Adipose tissue (tissue), 3 donors: Measurements from ENCODE around the gene CYYR1. TPM values are rescaled to one million over a fixed set of nuclear protein-coding genes. Genes with fewer than 3 reads are reported as not detected.

Experiments used
- H3K27ac ChIP-seq: one replicate; pipeline ENCODE4 v1.5.1; 2013; ENCODE audit warnings: low read depth, low read length
- WGBS, 3 donors: extraction: QIAGEN DNeasy Blood & Tissue Kit; methylation state at CpG; one replicate each; pipeline ENCODE4 v1.1.7; 2013; 5-methylcytosine and 5-hydroxymethylcytosine counted together
- polyA plus RNA-seq, 3 donors: library from polyadenylated mRNA; stranded (reverse); fragments of 200-250 nt; gene quantifications; one replicate each; pipeline ENCODE4 v1.2.3, GENCODE V29; 2013
- donor health status: healthy with polysubstance abuse.
- donor health status: Bipolar disorder and iron deficiency.
- donor health status: healthy.

CYYR1 gene
- 10 to 100 TPM in 2 of 3 donors, 1 to 10 TPM in 1; 3.7 to 33.6 (median 30.4) TPM for polyA plus RNA-seq

DNA sequence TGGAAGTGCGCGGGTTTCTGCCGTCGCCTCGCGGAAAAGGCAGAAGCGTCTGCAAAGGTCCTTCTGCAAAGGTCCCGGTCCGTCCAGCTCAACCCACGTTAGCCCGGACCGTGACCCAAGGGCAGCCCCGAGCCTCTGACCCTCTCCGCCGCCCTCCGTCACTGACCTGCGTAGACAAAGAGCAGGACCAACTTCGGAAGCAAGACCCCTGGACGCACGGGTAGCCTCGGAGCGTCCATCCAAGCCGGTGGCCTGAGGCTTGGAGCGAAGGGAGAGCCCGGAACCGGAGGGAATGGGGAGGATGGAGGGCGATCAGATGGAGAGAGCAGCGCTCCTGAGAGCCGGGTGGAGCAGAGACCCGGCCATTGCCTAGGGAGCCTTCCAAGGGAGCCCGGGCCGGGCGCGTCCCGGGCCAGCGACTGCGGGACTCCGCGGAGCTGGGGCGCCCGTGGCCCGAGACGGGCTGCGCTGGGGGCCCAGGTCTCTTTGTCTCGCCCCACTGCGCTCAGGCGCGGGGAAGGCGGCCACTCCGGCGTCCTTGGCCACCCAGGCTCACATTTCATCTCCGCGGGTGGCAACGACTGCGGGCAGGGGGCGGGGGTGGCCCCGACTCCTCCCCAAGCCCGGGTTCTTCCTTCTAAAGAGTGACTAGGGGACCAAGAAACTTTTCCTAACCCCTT is at the start of gene CYYR1:
Gene CYYR1, minus strand, starts transcription at position 585 of the 680 bp plus-strand sequence. Its CDS starts 346 bp downstream, at position 239.
- WGBS, 3 donors, result 2 to 4% (median 4%) methylated on average over 58 of the region's 58 CpGs
- H3K27ac ChIP-seq, result no peak within 1 kb of the TSS

DNA sequence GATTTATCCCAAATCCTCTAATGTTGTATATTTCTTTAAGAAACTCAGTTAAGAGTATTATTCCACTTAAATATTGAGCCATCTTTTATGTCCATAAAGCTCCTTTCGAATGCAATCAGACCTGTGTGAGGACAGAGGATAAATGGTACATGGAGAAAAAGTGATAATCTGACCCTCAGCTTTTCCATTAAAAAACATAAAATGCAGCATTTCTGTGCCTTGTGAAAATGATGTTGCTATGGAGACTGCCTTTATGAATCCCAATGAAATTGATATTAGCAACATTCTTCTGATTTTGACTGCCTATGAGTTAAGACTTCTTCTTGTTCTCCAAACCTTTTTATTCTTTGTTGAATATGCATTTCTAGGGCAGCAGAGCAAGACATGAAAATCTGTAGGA is 44.1 kb upstream of the CYYR1 start:
- 24 to 40% (median 32%) methylated on average over 1 of the region's 1 CpG for WGBS, 3 donors
- H3K27ac ChIP-seq, result no peak overlapping the region

DNA sequence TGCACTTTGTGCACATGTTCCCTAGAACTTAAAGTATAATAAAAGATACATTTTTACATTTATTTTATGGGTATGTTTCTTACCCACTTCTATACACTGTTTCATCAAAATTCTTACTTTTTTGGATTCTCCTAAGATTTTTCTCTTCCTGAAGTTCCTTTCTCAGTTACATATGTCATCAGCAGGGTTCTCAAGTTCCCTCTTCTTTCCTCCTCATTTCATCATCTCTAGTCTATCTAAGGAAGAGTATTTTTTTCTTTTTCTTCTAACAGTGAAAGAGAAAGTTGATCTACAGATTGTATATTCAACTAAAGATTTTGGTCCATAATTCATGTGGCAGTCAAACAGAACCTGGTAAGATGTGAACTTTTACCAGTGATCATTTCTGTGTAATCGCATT is 41.2 kb upstream of the CYYR1 start:
- H3K27ac ChIP-seq, result no peak overlapping the region
- WGBS, 3 donors, result 93 to 98% (median 94%) methylated on average over 1 of the region's 1 CpG

DNA sequence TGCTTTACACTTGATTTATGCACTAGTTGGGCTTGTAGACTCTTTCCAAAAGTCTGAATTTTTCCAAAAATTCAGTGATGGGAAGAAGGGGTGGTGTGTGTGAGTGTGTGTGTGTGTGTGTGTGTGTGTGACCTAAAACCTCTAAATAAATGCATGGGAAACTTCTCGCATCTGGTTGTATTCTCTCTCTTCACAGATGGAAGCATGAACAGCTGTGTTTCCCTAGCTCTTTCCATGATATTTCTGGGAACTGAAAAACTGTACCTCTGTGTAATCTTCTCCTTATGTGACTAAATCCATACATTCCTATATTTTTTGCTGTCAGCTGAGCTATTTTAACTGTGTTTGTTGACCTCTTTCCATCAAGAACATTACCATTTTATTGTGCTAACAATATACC is 26.2 kb upstream of the CYYR1 start:
- H3K27ac ChIP-seq, result no peak overlapping the region
- WGBS, 3 donors, result 71 to 94% (median 90%) methylated on average over 1 of the region's 1 CpG

DNA sequence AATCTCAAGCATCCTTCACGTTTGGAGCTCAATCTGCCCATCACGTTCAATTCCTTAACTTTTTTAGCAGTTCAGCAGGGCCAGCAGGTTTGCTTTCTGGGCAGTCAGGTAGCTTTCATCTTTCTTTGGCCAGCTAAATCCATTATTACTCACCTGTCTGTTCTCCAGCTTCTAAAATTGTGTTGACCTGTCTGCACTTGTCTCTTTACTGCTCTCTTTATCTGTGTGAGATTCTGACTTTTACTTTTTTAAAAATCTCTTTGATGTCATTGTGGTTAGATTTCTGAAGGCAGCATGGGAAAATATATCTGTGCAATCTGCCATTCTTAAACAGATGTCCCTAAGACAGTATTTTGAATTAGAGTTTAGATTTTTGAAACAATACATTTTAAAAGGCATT is 24.9 kb upstream of the CYYR1 start:
- no peak overlapping the region for H3K27ac ChIP-seq
- 38 to 73% (median 69%) methylated on average over 2 of the region's 2 CpGs for WGBS, 3 donors

DNA sequence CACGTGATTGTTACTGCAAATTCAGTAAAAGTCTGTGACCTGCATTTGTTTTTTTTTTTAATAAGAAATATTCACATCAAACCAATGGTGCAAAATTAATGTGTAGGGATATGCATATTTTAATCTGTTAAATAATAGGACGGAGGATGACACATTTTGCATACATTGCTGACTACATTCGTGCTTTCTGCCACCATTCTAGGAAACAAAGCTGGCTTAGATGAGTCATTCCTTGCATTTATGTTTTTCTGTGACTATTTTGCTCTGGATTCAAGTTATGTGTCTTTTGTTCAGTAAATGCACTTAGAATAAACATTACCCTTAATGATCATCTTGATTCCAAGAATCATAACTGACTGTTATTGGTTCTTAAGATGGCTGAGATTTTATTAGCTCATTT is 23.9 kb upstream of the CYYR1 start:
- H3K27ac ChIP-seq, result no peak overlapping the region
- 71 to 91% (median 90%) methylated on average over 3 of the region's 3 CpGs for WGBS, 3 donors

DNA sequence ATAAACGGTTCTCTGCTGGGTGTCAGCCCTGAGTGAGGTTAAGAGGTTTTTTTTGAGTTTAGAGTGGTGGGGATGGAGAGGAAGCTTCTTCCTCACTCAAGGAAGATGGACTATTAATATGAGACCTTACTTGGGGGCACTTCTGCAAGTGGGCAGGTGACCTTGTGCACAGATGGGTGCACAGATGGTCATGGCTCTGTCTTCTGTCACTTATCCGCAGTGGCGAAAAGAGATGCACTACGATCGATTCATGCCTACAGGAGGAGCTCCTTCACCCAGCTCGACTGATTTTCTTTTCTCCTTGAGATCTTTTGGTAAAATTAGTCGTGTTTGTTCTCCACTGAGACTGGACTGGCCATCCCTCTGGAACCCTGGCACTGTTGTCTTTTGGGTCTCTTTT is 22.9 kb upstream of the CYYR1 start:
- 73 to 95% (median 94%) methylated on average over 7 of the region's 7 CpGs for WGBS, 3 donors
- H3K27ac ChIP-seq, result no peak overlapping the region

DNA sequence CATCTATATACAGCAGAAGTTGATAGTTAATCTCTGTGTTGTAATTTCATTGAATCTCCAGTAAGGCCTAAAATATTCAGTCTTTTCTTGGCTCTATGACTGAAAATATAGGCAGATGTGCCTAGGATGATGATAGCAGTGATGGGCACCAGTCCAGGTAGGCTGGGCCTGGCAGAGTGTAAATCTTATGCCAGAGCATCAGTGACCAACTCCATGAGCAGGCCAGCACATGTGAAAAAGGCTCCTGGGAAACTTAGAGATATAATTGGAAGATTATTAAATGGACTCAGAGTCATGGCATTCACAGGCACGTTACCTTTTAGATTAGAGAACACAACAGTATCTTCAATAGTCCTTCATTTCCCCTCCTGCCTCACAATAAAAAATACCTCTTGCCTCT is 20.7 kb upstream of the CYYR1 start:
- 78 to 92% (median 83%) methylated on average over 1 of the region's 1 CpG for WGBS, 3 donors
- H3K27ac ChIP-seq, result no peak overlapping the region

DNA sequence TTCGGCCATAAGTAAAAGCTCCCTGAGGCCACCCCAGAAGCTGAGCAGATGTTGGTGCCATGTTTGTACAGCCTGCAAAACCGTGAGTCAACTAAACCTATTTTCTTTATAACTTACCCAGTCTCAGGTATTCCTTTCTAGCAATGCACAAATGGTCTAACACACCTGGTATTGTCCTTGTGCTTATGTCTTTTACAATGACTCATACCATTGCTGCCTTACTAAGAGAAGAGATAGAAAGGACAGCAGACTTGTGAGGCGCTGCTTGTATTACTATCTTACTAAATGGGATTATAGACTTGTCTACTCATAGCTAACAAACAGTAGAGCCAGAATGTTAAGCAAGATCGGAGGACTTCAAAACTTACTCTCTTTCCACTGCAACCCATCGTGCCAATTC is 18.5 kb upstream of the CYYR1 start:
- H3K27ac ChIP-seq, result no peak overlapping the region
- 76 to 91% (median 89%) methylated on average over 5 of the region's 5 CpGs for WGBS, 3 donors

DNA sequence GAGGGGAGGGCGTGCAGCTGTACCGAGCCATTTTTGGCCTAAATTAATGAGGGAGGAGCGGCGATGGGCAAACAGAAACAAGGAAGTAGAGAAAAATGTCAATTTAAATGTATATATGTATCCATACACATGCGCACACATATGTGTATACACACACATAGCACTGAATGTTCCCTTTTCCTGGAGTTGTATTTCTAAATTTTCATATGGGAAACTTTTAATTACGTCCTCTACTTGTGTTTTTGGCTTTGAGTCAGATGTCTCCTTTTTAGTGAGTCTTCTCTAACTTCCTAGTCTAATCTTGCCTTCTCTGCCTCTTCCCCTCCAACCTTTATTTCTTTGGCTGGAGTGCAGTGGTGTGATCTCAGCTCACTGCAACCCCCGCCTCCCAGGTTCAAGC is 15.4 kb upstream of the CYYR1 start:
- 66 to 69% (median 68%) methylated on average over 7 of the region's 7 CpGs for WGBS, 3 donors
- H3K27ac ChIP-seq, result no peak overlapping the region

DNA sequence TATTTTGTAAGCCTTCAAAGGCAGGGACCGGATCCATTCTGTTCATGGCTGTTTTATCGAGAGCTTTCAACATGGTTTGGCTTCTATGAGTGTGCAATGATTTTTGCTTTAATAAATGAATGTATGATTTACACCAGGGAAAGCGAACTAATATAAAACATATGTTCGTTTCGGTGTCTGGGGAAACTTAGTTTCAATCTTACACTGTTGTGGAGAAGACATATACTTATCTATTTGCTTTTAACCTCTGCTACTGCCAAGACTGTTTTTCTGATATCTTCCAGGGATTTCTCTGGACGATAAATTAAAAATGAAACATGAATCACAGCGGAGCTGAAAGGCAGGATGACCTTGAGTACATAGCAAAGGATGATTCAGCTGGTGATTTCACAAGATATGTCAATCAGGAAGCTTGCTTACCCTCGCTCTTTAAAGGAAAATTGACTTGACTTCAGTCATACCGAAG is 14.7 kb upstream of the CYYR1 start:
- 46 to 50% (median 49%) methylated on average over 9 of the region's 9 CpGs for WGBS, 3 donors
- no peak overlapping the region for H3K27ac ChIP-seq

DNA sequence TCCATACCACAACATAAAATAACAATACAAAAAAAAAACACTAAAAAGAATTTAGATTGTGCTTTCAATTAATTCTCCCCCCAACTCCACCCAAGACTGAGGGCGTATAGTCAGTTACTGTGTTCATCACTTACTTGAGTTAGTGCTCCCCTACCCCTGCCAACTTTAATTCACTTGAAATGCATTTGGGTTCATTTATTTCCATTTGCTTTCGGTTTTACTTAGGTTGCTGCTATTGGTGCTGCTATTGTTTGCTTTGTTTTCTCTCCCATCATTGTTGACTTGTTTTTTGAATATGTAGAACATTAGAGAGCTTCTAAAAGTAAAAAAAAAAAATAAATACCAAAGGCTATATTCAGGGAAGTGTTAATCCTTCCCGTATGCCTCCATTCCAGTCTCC is 10.7 kb upstream of the CYYR1 start:
- 73 to 77% (median 74%) methylated on average over 3 of the region's 3 CpGs for WGBS, 3 donors

DNA sequence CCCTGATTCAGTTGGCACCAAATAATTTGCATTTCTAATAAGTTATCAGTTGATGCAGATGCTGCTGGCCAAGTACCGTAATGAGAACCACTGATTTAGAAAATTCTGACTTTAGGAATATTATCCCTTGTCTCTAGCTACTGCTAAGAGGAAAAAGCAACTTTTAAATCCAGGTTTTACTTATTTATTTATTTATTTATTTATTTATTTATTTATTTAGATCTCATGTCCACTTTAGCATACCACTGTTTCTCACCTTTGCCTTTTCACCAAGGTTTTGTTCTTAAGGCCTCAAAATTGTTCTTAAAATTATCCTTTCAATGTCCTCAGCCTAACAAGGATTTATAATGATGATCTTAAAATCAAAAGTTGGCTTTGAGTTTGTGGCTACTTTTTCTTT is 8.7 kb upstream of the CYYR1 start:
- no peak overlapping the region for H3K27ac ChIP-seq
- 91 to 99% (median 92%) methylated on average over 1 of the region's 1 CpG for WGBS, 3 donors

More for the DNA sequence above, 10.7 kb upstream of the CYYR1 start:
- no peak overlapping the region for H3K27ac ChIP-seq

DNA sequence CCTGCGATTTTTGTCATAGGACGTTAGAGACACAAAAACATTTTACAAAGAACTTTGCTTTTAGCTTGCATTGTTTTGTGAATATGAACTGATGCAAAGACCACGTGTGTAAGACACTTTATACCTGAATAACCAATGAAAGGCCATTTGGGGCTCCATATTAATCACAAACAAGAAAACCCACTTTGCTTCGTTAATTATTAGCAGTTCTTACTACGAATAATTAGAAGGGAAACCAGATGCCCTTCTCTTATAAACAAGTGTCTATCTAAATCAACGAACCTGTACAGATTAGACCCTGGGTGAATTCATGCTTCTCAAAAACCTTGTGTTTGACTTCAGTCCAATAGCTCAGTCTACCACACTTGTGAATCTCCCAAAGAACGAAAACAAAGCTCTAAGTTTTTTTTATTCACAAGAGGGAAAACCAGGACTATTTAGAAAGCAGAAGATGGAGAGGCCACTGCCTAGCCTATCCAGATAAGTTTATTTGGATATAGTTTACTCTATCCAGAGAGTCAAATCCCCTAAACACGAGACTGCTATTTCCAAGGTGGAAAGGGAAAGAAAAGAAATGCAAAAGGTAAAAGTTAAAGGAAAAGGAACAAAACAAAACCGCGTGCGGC is 897 bp downstream of the CYYR1 start:
- no peak overlapping the region for H3K27ac ChIP-seq
- 14 to 27% (median 25%) methylated on average over 11 of the region's 11 CpGs for WGBS, 3 donors

DNA sequence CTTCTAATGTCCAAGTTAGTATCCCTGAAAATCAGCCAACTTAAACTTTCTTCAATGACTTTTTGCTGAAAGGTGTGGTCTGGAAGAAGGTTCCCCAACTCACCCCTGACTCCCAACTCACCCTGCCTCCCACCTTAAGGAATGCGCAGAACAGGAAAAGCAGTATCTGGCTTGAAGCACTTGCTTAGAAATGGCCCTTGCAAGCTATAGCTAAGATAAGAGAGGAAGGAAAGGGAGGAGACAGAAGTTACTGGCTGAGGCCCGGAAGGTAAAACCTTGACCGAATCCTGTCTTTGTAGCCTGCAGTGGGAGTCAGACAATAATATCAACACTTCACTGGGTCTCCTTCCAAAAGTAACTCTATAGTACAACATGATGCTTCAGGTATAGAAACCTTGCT is 2.9 kb downstream of the CYYR1 start:
- 24 to 50% (median 31%) methylated on average over 3 of the region's 3 CpGs for WGBS, 3 donors
- no peak overlapping the region for H3K27ac ChIP-seq

DNA sequence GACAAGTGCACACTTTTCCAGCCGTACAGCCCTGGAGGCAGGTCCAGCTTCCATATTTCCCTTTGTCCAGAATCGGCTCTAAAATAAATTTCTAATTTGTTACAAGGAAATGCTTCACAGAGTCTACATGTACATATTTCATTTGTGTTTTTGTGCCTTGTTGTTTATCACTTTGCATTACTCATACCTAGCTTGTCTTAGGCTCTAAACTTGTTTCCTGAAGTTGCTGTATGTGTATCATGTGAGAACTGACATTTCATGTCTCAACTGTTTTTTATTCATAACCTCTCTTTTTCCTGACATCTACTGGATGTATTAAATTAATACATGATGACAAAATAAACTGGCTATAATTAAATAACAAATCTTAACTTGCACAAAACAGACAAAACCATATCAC is 7.5 kb downstream of the CYYR1 start:
- no peak overlapping the region for H3K27ac ChIP-seq
- 61 to 71% (median 62%) methylated on average over 2 of the region's 2 CpGs for WGBS, 3 donors

DNA sequence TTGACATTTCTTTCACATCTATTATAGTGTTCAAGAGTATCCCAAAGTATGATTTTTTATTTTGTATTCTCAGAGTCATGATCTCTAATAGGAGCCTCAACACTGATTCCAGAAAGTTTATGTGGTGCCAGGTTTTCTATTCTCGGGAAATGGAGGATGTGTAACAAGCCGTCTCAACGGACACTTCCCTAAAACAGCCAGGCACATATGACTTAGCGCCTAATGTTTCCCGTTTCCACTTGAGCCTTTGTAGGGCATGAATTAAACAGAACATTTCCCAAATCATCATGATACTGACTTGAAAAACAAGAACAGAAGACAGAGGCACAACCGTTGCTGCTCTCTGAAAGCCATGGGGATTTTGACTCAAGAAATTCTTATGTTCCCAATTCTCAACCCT is 8.0 kb downstream of the CYYR1 start:
- 37 to 70% (median 43%) methylated on average over 6 of the region's 6 CpGs for WGBS, 3 donors
- H3K27ac ChIP-seq, result no peak overlapping the region

DNA sequence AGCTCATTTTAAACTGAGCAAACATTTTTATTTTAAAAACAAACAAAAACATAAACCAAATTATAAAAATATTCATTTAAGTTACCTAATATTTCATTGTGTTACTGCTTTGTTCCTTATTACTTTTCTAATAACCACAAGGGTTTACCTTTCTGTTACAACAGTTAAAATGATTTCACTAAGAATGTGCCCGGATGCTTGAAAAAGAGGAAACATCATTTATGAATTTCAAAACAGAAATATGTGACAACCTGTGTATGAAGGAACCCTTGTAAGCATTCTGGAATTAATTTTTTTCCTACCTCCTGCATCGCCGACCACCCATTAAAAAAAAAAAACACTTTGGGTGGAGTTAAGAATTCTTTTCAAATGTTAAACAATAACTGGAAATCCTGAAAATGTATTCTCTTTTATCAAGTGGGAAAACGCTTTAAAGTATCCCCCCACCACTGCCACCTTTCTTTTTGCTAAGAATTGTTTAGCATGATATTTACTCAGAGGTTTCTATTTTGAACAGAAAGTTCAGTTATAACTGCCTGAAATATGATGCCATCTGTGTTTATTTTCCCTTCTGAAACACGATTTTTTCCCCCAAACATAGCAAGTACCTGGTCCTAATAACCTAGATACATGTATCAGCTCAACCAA is 9.1 kb downstream of the CYYR1 start:
- H3K27ac ChIP-seq, result no peak overlapping the region
- 31 to 44% (median 35%) methylated on average over 5 of the region's 5 CpGs for WGBS, 3 donors

DNA sequence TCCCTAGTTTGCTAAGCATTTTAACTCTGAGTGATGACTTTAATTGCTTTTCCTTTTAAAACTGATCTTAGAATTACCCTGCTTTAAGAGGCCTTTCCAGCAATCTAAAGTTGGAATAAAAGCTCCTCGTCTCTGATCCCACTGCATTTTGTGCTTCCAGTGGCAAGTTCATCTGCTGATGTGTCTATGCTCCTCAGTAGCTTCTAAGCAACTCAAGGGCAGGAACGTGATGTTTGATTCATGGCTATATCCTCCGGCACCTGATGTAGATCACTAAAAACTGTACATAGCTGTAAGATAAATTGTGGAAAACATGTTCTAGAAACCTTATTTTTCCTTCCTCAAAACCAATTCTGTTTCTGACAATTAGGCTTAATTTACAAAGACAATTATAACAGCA is 12.5 kb downstream of the CYYR1 start:
- H3K27ac ChIP-seq, result no peak overlapping the region
- 72 to 94% (median 89%) methylated on average over 3 of the region's 3 CpGs for WGBS, 3 donors

DNA sequence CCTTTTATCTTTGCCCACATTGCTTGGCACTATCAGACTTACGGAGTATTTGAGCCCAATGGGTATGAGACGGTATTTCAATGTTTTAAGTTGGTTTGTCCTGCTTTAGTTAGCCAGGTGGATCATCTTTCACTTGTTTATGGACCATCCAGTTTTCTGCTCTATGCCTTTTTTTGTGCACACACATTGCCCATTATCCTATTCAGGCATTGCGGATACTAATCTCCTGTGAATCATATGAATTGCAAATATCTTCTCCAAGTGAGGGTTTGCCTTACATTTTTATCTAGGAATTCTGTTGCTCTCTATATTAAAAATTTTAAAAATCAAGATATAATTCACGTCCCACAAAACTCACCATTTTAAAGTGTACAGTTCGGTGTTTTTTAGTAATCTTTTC is 14.0 kb downstream of the CYYR1 start:
- WGBS, 3 donors, result 83 to 99% (median 96%) methylated on average over 5 of the region's 5 CpGs
- H3K27ac ChIP-seq, result no peak overlapping the region
